Upper lobe of left lung (tissue), 4 donors: Measurements from ENCODE around the gene TBXA2R.

Experiments
- EP300 ChIP-seq, 4 donors: sonication (generic); formaldehyde crosslinking; IDR thresholded peaks; one replicate each; pipeline ENCODE4 v1.5.1; 2017; ENCODE audit warnings: antibody characterized with exemption in 4 of 4, control low read depth in 2 of 4
- TF ChIP-seq, protein P1 (sequence below), 6 experiments: fragments of 450-650 bp in 4 of 6; fragments of 200-600 bp in 2 of 6; sonication (generic) in 2 of 6; IDR thresholded peaks; one replicate each; pipeline ENCODE4 v1.5.1; 2016 to 2019; ENCODE audit warnings: antibody characterized with exemption in 6 of 6

DNA sequence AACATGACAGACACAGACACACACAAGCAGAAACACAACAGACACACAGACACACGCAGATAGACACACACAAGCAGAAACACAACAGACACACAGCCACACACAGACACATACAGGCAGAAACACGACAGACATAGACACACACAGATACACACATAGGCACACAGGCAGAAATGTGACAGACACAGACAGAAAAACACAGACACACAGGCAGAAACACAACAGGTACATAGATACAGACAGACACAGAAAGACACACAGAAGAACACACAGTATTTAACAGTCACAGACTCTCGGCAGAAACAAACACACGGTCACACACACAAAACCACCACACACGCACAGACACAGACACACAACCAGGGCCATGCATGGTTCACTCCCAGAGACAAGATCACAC is 905 bp downstream of the TBXA2R start:
- TF ChIP-seq, protein P1, sequence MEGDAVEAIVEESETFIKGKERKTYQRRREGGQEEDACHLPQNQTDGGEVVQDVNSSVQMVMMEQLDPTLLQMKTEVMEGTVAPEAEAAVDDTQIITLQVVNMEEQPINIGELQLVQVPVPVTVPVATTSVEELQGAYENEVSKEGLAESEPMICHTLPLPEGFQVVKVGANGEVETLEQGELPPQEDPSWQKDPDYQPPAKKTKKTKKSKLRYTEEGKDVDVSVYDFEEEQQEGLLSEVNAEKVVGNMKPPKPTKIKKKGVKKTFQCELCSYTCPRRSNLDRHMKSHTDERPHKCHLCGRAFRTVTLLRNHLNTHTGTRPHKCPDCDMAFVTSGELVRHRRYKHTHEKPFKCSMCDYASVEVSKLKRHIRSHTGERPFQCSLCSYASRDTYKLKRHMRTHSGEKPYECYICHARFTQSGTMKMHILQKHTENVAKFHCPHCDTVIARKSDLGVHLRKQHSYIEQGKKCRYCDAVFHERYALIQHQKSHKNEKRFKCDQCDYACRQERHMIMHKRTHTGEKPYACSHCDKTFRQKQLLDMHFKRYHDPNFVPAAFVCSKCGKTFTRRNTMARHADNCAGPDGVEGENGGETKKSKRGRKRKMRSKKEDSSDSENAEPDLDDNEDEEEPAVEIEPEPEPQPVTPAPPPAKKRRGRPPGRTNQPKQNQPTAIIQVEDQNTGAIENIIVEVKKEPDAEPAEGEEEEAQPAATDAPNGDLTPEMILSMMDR (IDR thresholded peaks at IDR 0.05): no peak
- TF ChIP-seq EP300 (IDR thresholded peaks at IDR 0.05): no peak
